Osteocyte (in vitro differentiated cells): ENCODE results near the gene ZNRD2. TPM values are rescaled to one million over a fixed set of nuclear protein-coding genes. Genes with fewer than 3 reads are reported as not detected.
A peak's percentile ranks its signal among the peaks of the same experiment; 100 is the strongest.

Source experiments
- DNase-seq: peaks from one replicate; pipeline ENCODE4 v3.0.0; 2021; ENCODE audit warnings: mixed read lengths; ENCODE audit not compliant: unreplicated experiment; ENCODE audit errors: extremely low spot score
- H3K27ac Mint-ChIP-seq: one replicate; pipeline ENCODE4 v1.8.0; 2021; ENCODE audit warnings: mild to moderate bottlenecking, mixed read lengths; ENCODE audit not compliant: unreplicated experiment
- H3K27me3 Mint-ChIP-seq: one replicate; pipeline ENCODE4 v1.8.0; 2021; ENCODE audit warnings: mixed read lengths; ENCODE audit not compliant: unreplicated experiment
- H3K36me3 Mint-ChIP-seq: one replicate; pipeline ENCODE4 v1.8.0; 2021; ENCODE audit warnings: mixed read lengths; ENCODE audit not compliant: unreplicated experiment
- H3K4me1 Mint-ChIP-seq: one replicate; pipeline ENCODE4 v1.8.0; 2021; ENCODE audit warnings: mixed read lengths; ENCODE audit not compliant: unreplicated experiment
- H3K4me3 Mint-ChIP-seq: one replicate; pipeline ENCODE4 v1.8.0; 2021; ENCODE audit warnings: mild to moderate bottlenecking, moderate library complexity, mixed read lengths; ENCODE audit not compliant: unreplicated experiment
- H3K9me3 Mint-ChIP-seq: one replicate; pipeline ENCODE4 v1.8.0; 2021; ENCODE audit warnings: mixed read lengths; ENCODE audit not compliant: unreplicated experiment
- total RNA-seq: library from RNA; stranded (reverse); gene quantifications from 2 replicates; pipeline ENCODE4 v1.2.1, GENCODE V29; 2021
- TF ChIP-seq, protein P1 (sequence below): fragments of 200-600 bp; sonication (generic); IDR thresholded peaks from 2 replicates; pipeline ENCODE4 v1.5.0; 2021; ENCODE audit warnings: antibody characterized with exemption, mild to moderate bottlenecking, moderate library complexity

ZNRD2 gene
- total RNA-seq, 1 donor from 2014 or later = 31.3 TPM

DNA sequence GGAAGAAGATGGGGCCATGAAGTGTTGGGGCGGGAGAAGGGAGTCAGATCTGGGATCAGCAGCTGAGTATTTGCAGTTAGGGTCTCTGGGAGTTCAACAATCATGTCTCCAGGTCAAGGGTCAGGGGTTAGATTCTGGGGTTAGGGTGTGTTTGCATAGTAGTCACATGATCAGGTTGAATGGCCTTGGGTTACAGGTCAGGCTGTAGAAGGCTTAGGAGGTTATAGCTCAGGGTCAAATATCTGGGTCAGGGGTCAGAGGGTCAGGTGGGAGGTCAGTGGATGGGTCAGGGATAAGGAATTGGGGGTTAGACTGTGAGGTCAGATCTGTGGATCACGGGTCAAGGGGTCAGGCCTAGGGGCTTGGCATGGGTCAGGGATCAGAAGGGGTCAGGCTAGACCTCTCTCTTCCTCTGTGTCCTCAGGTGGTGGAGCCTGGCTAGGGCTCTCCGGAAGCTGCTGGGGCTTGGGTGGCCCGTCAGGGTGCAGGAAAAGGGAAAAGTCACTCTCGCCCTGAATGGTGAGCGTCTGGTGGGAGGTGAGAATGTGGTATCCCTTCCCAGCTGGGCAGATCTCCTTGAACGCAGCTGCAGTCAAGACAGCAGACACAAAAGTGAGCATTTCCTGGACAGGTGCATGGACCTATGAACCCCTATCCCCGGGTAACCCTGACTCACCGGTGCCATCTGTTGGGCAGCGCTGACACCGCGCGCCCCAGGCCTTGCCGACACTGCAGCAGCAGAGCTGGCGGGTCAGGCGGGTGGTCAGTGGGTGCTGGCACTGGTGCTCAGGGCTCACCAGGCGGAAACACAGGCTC, 18.5 kb upstream of the ZNRD2 start:
- peaks cover 40% of the 10 kb centered on the region for H3K36me3 Mint-ChIP-seq
- no peak overlapping the region for H3K4me3 Mint-ChIP-seq
- no peaks in the 10 kb centered on the region for H3K27me3 Mint-ChIP-seq
- no peaks in the 10 kb centered on the region for H3K9me3 Mint-ChIP-seq
- no peak for DNase-seq
- TF ChIP-seq, protein P1, sequence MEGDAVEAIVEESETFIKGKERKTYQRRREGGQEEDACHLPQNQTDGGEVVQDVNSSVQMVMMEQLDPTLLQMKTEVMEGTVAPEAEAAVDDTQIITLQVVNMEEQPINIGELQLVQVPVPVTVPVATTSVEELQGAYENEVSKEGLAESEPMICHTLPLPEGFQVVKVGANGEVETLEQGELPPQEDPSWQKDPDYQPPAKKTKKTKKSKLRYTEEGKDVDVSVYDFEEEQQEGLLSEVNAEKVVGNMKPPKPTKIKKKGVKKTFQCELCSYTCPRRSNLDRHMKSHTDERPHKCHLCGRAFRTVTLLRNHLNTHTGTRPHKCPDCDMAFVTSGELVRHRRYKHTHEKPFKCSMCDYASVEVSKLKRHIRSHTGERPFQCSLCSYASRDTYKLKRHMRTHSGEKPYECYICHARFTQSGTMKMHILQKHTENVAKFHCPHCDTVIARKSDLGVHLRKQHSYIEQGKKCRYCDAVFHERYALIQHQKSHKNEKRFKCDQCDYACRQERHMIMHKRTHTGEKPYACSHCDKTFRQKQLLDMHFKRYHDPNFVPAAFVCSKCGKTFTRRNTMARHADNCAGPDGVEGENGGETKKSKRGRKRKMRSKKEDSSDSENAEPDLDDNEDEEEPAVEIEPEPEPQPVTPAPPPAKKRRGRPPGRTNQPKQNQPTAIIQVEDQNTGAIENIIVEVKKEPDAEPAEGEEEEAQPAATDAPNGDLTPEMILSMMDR = peak; percentile 49
- H3K27ac Mint-ChIP-seq = peak overlapping the region; percentile 3
- H3K4me1 Mint-ChIP-seq = peaks cover 32% of the 10 kb centered on the region

DNA sequence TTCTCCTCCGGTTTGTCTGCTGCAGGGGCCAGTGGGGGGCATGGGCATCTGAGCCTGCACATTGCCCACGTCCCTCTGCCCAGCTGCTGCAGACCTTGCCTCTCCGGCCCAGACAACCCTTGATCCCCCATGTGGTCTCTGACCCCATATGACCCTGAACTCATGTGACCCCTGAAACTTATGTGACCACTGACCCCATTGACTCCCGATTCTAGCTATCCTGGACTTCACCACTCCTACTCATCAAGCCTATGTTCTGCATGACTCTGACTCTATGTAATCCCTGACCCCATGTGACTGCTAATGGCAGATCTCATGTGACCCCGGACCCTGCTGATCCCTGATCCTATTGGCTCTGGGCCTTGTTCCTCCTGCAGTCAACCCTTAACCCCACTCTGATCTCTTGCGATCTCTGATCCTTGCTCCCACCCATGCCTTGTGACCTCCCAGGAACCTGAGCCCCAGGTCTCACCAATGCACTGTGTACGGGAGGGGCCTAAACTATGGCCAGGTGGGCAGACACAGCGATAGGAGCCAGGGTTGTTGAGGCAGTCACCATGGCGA, 17.8 kb upstream of the ZNRD2 start:
- peaks cover 40% of the 10 kb centered on the region for H3K36me3 Mint-ChIP-seq
- peaks cover 39% of the 10 kb centered on the region for H3K4me1 Mint-ChIP-seq
- H3K4me3 Mint-ChIP-seq = no peak overlapping the region
- H3K27me3 Mint-ChIP-seq = no peaks in the 10 kb centered on the region
- no peak for DNase-seq
- no peak overlapping the region for H3K27ac Mint-ChIP-seq
- H3K9me3 Mint-ChIP-seq = no peaks in the 10 kb centered on the region
- TF ChIP-seq, protein P1 = no peak

DNA sequence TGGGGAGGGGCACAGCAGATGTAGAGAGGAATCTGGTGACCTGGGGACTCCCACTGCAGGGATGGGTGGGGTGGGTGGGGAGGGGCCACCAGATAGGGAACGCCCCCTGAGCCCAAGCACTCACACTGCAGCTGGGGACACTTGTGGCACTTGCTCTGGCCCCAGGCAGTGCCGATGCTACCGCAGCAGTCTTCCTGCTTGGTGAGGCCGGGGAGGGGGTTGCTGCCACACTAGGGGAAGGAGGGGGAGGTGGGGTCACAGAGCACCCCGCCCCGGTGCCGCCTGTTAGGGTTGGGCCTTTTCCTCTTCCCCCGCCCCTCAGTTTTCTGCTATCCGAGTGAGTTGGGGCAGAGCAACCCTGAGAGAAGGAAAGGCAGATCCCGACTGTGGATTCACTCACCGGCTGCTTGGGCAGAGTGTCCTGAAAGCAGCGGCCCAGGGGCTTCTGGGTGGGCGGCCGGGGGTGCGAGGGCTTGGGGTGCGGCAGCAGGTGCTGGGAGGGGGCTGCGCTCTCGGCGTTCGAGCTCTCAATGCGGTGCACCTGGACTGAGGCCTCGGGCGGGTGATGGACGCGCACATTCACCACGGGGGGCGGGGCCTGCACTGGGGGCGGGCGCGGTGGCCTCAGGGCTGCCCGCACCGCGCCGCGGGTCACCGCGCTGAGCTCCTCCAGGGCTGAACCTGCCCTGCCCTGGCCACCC, 16.8 kb upstream of the ZNRD2 start:
- Mint-ChIP-seq H3K9me3 (no peaks in the 10 kb centered on the region), H3K27ac (no peak overlapping the region), H3K27me3 (no peaks in the 10 kb centered on the region), H3K4me3 (no peak overlapping the region), H3K4me1 (peaks cover 39% of the 10 kb centered on the region), H3K36me3 (peaks cover 34% of the 10 kb centered on the region)
- no peak for DNase-seq
- TF ChIP-seq, protein P1 = no peak

DNA sequence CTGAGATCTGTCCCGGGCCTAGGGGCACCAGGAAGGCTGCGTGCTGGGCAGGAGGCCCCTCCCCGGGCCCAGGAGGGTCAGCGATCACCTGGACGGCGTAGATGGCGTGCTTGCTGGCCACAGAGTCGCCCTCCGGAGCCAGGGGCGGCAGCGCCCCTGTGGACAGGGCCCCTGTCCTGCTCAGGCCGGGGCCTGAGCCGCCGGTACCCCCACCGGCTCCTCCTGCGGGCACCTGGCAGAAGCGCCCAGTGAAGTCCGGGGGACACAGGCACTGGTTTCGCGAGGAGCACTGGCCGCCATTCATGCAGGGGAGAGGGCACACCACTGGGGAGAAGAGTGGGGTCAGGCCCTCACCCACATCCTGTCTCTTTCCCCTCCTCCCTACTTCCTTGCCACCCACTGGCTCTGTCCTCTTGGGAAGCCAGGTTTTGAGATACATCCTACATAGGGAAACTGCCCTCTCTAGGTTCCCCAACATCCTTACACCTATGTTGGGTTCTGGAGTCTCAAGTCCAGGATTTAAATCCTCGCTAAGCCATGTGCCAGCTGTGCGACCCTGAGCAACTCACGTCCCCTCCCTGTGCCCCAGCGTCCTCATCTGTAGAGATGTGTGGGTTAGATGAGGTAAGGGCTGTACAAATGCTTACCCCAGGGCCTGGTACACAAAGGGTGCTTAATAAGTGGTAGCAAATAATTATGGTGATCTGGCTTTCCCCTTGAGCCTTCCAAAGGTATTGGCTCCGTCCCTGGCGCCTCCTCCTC, 16.0 kb upstream of the ZNRD2 start:
- H3K27ac Mint-ChIP-seq = no peak overlapping the region
- peaks cover 27% of the 10 kb centered on the region for H3K36me3 Mint-ChIP-seq
- H3K4me3 Mint-ChIP-seq = no peak overlapping the region
- no peaks in the 10 kb centered on the region for H3K27me3 Mint-ChIP-seq
- TF ChIP-seq, protein P1 = no peak
- no peak for DNase-seq
- peaks cover 47% of the 10 kb centered on the region for H3K4me1 Mint-ChIP-seq
- no peaks in the 10 kb centered on the region for H3K9me3 Mint-ChIP-seq
